ENCODE measurements around the gene MCF2L2.

- TF ChIP-seq CTCF (IDR thresholded peaks at IDR 0.05) (no peak), POLR2A (IDR thresholded peaks at IDR 0.05) (no peak)
Observed at GRCh38 chr3:183172051-183172639, 256.3 kb downstream of the MCF2L2 start.

Data from uterus (tissue), 2 donors.